HCT116 (cell line): ENCODE measurements around the gene CA10. TPM values are rescaled to one million over a fixed set of nuclear protein-coding genes. Genes with fewer than 3 reads are reported as not detected.

ENCODE experiments used
- ATAC-seq: fragments of 200-7000 bp; cut with Tn5 transposase; 2 replicates; pipeline ENCODE4 v1.9.1; 2020; ENCODE audit warnings: mild to moderate bottlenecking, moderate library complexity
- BruUV-seq: library from RNA; stranded (reverse); fragments of 400-500 nt; replicated peaks from 2 replicates; lab custom pipeline; 2021; lab: Mats Ljungman, UMichigan
- CTCF ChIA-PET: fragments of 300-600 bp; sonication (Branson Sonifier 250); formaldehyde crosslinking; loops from one replicate; lab custom pipeline; 2021; ENCODE audit warnings: antibody characterized with exemption; lab: Charles Lee
- POLR2A ChIA-PET: fragments of 300-600, 350-600 bp; sonication (Branson Sonifier 250); formaldehyde crosslinking; loops from one replicate; lab custom pipeline; 2021; ENCODE audit warnings: antibody characterized with exemption; lab: Charles Lee
- RAD21 ChIA-PET, 2 experiments: fragments of 300-600 bp; sonication (Branson Sonifier 250); formaldehyde crosslinking; loops; one replicate each; lab custom pipeline; 2023; ENCODE audit warnings: low total read pairs in 2 of 2; ENCODE audit not compliant: uncharacterized antibody in 2 of 2, unreplicated experiment in 2 of 2, low non-redundant PET in 1 of 2; lab: Charles Lee
- DNase-seq: peaks from one replicate; pipeline ENCODE4 v3.0.0-alpha.2; 2010; ENCODE audit warnings: low read depth, low spot score
- H2AFZ ChIP-seq: fragments of 200-600 bp; shearing (Covaris generic), sonication (generic); 2 replicates; pipeline ENCODE4 v1.6.1; 2017; ENCODE audit warnings: low read depth, mixed run types, mixed read lengths, antibody characterized with exemption, low read length; ENCODE audit not compliant: poor library complexity, severe bottlenecking
- H3K27ac ChIP-seq: 2 replicates; pipeline ENCODE4 v1.5.1; 2012; ENCODE audit warnings: low read depth, low read length
- H3K27me3 ChIP-seq: fragments of 200-600 bp; sonication (generic); 2 replicates; pipeline ENCODE4 v1.6.1; 2016; ENCODE audit warnings: mixed run types, low read length, mixed read lengths; ENCODE audit not compliant: insufficient read depth
- H3K36me3 ChIP-seq, 2 experiments: fragments of 200-500 bp in 1 of 2; fragments of 200-600 bp in 1 of 2; sonication (Bioruptor generic) in 1 of 2; sonication (generic) in 1 of 2; 2 replicates each; pipeline versions ENCODE4 v1.5.1 to v1.6.1; 2014 to 2016; ENCODE audit warnings: low read length in 2 of 2, inconsistent platforms in 1 of 2, mixed read lengths in 1 of 2, mixed run types in 1 of 2; ENCODE audit not compliant: insufficient read depth in 2 of 2, control insufficient read depth in 1 of 2
- H3K4me1 ChIP-seq, 2 experiments: fragments of 200-600 bp in 1 of 2; sonication (generic) in 1 of 2; 2 replicates each; pipeline versions ENCODE4 v1.5.1 to v1.6.1; 2012 to 2017; ENCODE audit warnings: low read length in 2 of 2, inconsistent platforms in 1 of 2, mild to moderate bottlenecking in 1 of 2, mixed read lengths in 1 of 2, mixed run types in 1 of 2, moderate library complexity in 1 of 2; ENCODE audit not compliant: insufficient read depth in 2 of 2, control insufficient read depth in 1 of 2
- H3K4me2 ChIP-seq: fragments of 200-600 bp; sonication (generic); 2 replicates; pipeline ENCODE4 v1.6.1; 2017; ENCODE audit warnings: mixed run types, low read length, mixed read lengths
- H3K4me3 ChIP-seq, 2 experiments: fragments of 200-600 bp in 1 of 2; sonication (generic) in 1 of 2; replicated peaks in 1 of 2; 2 replicates each; pipeline ENCODE4 v1.5.1; 2011 to 2016; ENCODE audit warnings: low read length in 2 of 2, control low read depth in 1 of 2, low read depth in 1 of 2, mild to moderate bottlenecking in 1 of 2, mixed read lengths in 1 of 2, mixed run types in 1 of 2
- H3K79me2 ChIP-seq: fragments of 200-600 bp; sonication (generic); 2 replicates; pipeline ENCODE4 v1.6.1; 2017; ENCODE audit warnings: mild to moderate bottlenecking, mixed run types, low read length, moderate library complexity, mixed read lengths; ENCODE audit not compliant: insufficient read depth
- H3K9ac ChIP-seq: fragments of 200-600 bp; sonication (generic); 2 replicates; pipeline ENCODE4 v1.6.1; 2016; ENCODE audit warnings: low read length, mixed read lengths
- H3K9me2 ChIP-seq: fragments of 200-600 bp; sonication (generic), shearing (Covaris generic); 2 replicates; pipeline ENCODE4 v1.6.1; 2017; ENCODE audit warnings: mixed run types, mild to moderate bottlenecking, moderate library complexity; ENCODE audit not compliant: insufficient read depth
- H3K9me3 ChIP-seq, 2 experiments: fragments of 200-500 bp in 1 of 2; fragments of 200-600 bp in 1 of 2; sonication (Bioruptor generic) in 1 of 2; sonication (generic) in 1 of 2; 2 replicates each; pipeline ENCODE4 v1.6.1; 2014 to 2017; ENCODE audit warnings: low read length in 2 of 2, mixed read lengths in 2 of 2, inconsistent platforms in 1 of 2, low read depth in 1 of 2, mild to moderate bottlenecking in 1 of 2, mixed run types in 1 of 2, moderate library complexity in 1 of 2; ENCODE audit not compliant: control insufficient read depth in 1 of 2, insufficient read depth in 1 of 2
- H4K20me1 ChIP-seq: fragments of 200-600 bp; sonication (generic), shearing (Covaris generic); 2 replicates; pipeline ENCODE4 v1.6.1; 2017; ENCODE audit warnings: mixed run types, mild to moderate bottlenecking, moderate library complexity; ENCODE audit not compliant: insufficient read depth
- ATF3 ChIP-seq: IDR thresholded peaks from 2 replicates; pipeline ENCODE4 v1.6.1; 2012
- CBX3 ChIP-seq: IDR thresholded peaks from 2 replicates; pipeline ENCODE4 v1.6.1; 2012; ENCODE audit warnings: low read depth
- CEBPB ChIP-seq: IDR thresholded peaks from 2 replicates; pipeline ENCODE4 v1.6.1; 2012; ENCODE audit warnings: low read depth
- ELF1 ChIP-seq: IDR thresholded peaks from 2 replicates; pipeline ENCODE4 v1.6.1; 2012; ENCODE audit warnings: low read depth, borderline replicate concordance
- EZH2phosphoT487 ChIP-seq: fragments of 200-600 bp; IDR thresholded peaks from 2 replicates; pipeline ENCODE4 v1.6.1; 2018; ENCODE audit warnings: antibody characterized with exemption, borderline replicate concordance
- FOSL1 ChIP-seq: IDR thresholded peaks from 2 replicates; pipeline ENCODE4 v1.6.1; 2012; ENCODE audit warnings: low read depth
- JUND ChIP-seq: IDR thresholded peaks from 2 replicates; pipeline ENCODE4 v1.6.1; 2012
- POLR2A ChIP-seq: IDR thresholded peaks from 2 replicates; pipeline ENCODE4 v1.7.0; 2011; ENCODE audit warnings: borderline replicate concordance; ENCODE audit not compliant: insufficient read depth, insufficient read length; ENCODE audit errors: extremely low read depth
- REST ChIP-seq: IDR thresholded peaks from 2 replicates; pipeline ENCODE4 v1.6.1; 2012; ENCODE audit warnings: low read depth
- SIN3A ChIP-seq: IDR thresholded peaks from 2 replicates; pipeline ENCODE4 v1.6.1; 2012; ENCODE audit warnings: low read depth
- SP1 ChIP-seq: IDR thresholded peaks from 2 replicates; pipeline ENCODE4 v1.6.1; 2012; ENCODE audit warnings: low read depth
- SRF ChIP-seq: IDR thresholded peaks from 2 replicates; pipeline ENCODE4 v1.6.1; 2012; ENCODE audit warnings: low read depth
- TCF7L2 ChIP-seq: IDR thresholded peaks from 2 replicates; pipeline ENCODE4 v1.7.0; 2011; ENCODE audit warnings: borderline replicate concordance, inconsistent platforms; ENCODE audit not compliant: insufficient read depth, insufficient read length; ENCODE audit errors: extremely low read depth
- YY1 ChIP-seq: IDR thresholded peaks from 2 replicates; pipeline ENCODE4 v1.6.1; 2011; ENCODE audit warnings: low read length, low read depth, moderate library complexity, mild to moderate bottlenecking; ENCODE audit not compliant: insufficient replicate concordance; ENCODE audit errors: extremely low read depth
- ZFX ChIP-seq: fragments of 450-650 bp; IDR thresholded peaks from 2 replicates; pipeline ENCODE4 v1.6.1; 2017
- ZNF274 ChIP-seq: fragments of 200-500 bp; sonication (Bioruptor generic); IDR thresholded peaks from 2 replicates; pipeline ENCODE4 v1.6.1; 2014; ENCODE audit warnings: mild to moderate bottlenecking, low read depth, low read length, inconsistent platforms
- intact Hi-C: fragments of 100-400 bp; cut with micrococcal nuclease; formaldehyde crosslinking; loops from 2 replicates; pipeline ENCODE4 v1.10.0; 2022
- total RNA-seq: library from RNA; stranded (reverse); gene quantifications from one replicate; pipeline ENCODE4 v1.2.1, GENCODE V29; 2021; ENCODE audit not compliant: unreplicated experiment
- TF ChIP-seq, protein P1 (sequence below), 3 experiments: fragments of 200-600 bp in 1 of 3; sonication (generic) in 1 of 3; IDR thresholded peaks in 2 of 3; conservative IDR thresholded peaks in 1 of 3; 2 replicates each; pipeline ENCODE4 v1.5.1; 2012 to 2017; ENCODE audit warnings: low read depth in 2 of 3, low read length in 2 of 3, antibody characterized with exemption in 1 of 3, borderline replicate concordance in 1 of 3, control low read depth in 1 of 3, mild to moderate bottlenecking in 1 of 3, mixed read lengths in 1 of 3, mixed run types in 1 of 3, moderate library complexity in 1 of 3; ENCODE audit not compliant: insufficient read depth in 1 of 3
- TF ChIP-seq, protein P2 (sequence below): IDR thresholded peaks from 2 replicates; pipeline ENCODE4 v1.6.1; 2012

Gene CA10
- total RNA-seq, 1 experiment from 2014 or later = not detected

GRCh38 chr17:51745993-51746392, 412.5 kb downstream of the CA10 start:
- Histone ChIP-seq H3K4me3 (no peak overlapping the region), H3K4me1 (no peaks in the 10 kb centered on the region), H2AFZ (no peak overlapping the region), H3K79me2 (no peaks in the 10 kb centered on the region), H3K9me3 (no peaks in the 10 kb centered on the region), H3K4me2 (no peak overlapping the region), H3K9me2 (no peaks in the 10 kb centered on the region), H4K20me1 (no peaks in the 10 kb centered on the region), H3K27ac (no peak overlapping the region), H3K36me3 (no peaks in the 10 kb centered on the region), H3K9ac (no peak overlapping the region), H3K27me3 (0 out of 2 replicates have a peak, but pooled peaks cover 4% of the 10 kb centered on the region)
- ATAC-seq (no peak), DNase-seq (no peak)
- TF ChIP-seq SIN3A (no peak), ZFX (no peak), SP1 (no peak), CBX3 (no peak), ELF1 (no peak), ZNF274 (no peak), EZH2phosphoT487 (no peak), TCF7L2 (no peak), YY1 (no peak), FOSL1 (no peak), REST (no peak), SRF (no peak), JUND (no peak), CEBPB (no peak), ATF3 (no peak), POLR2A (no peak)
- TF ChIP-seq, protein P1, sequence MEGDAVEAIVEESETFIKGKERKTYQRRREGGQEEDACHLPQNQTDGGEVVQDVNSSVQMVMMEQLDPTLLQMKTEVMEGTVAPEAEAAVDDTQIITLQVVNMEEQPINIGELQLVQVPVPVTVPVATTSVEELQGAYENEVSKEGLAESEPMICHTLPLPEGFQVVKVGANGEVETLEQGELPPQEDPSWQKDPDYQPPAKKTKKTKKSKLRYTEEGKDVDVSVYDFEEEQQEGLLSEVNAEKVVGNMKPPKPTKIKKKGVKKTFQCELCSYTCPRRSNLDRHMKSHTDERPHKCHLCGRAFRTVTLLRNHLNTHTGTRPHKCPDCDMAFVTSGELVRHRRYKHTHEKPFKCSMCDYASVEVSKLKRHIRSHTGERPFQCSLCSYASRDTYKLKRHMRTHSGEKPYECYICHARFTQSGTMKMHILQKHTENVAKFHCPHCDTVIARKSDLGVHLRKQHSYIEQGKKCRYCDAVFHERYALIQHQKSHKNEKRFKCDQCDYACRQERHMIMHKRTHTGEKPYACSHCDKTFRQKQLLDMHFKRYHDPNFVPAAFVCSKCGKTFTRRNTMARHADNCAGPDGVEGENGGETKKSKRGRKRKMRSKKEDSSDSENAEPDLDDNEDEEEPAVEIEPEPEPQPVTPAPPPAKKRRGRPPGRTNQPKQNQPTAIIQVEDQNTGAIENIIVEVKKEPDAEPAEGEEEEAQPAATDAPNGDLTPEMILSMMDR (IDR thresholded peaks at IDR 0.05 in 2 of 3, conservative IDR thresholded peaks at IDR 0.05 in 1 of 3; ENCODE audit: borderline replicate concordance in 1 of 3, insufficient read depth in 1 of 3, low read depth in 2 of 3, low read length in 2 of 3) = no peak
- TF ChIP-seq, protein P2, sequence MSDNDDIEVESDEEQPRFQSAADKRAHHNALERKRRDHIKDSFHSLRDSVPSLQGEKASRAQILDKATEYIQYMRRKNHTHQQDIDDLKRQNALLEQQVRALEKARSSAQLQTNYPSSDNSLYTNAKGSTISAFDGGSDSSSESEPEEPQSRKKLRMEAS = no peak
- ChIA-PET CTCF (no interaction called here), POLR2A (no interaction called here), RAD21 (no interaction called here)
- intact Hi-C loops = no loop called here
- BruUV-seq = no TSS peak
